HL-60/S4 (cell line): Measurements from ENCODE around the gene VWF.

ENCODE experiments used
- in situ Hi-C: fragments of 300-500 bp; cut with MboI; formaldehyde crosslinking; loops from 2 replicates; pipeline ENCODE4 v1.14.3; 2022; ENCODE audit warnings: low sequenced_read_pairs

Gene VWF

GRCh38 chr12:6062757-6063735 lies 61.4 kb downstream of the VWF start:
- in situ Hi-C loops: loop anchor here (10.0 kb wide), 1 partner anchor 132 kb away; no protein-coding TSS in a partner anchor

GRCh38 chr12:6062395-6062756 lies 62.1 kb downstream of the VWF start:
- in situ Hi-C loops: loop anchor here (10.0 kb wide), 1 partner anchor 132 kb away; no protein-coding TSS in a partner anchor

- in situ Hi-C loops: loop anchor here (10.0 kb wide), 1 partner anchor 133 kb away; no protein-coding TSS in a partner anchor
These were observed 62.8 kb downstream of the VWF start for GRCh38 chr12:6061660-6062059.

- in situ Hi-C loops: loop anchor here (10.0 kb wide), 1 partner anchor 135 kb away; no protein-coding TSS in a partner anchor
These were observed 64.5 kb downstream of the VWF start for GRCh38 chr12:6059860-6060565.

- in situ Hi-C loops: no loop called here
These were observed 65.2 kb downstream of the VWF start for GRCh38 chr12:6059221-6059620.

- in situ Hi-C loops: no loop called here
These were observed 65.8 kb downstream of the VWF start for GRCh38 chr12:6058481-6059161.

GRCh38 chr12:6057700-6058099 lies 66.8 kb downstream of the VWF start:
- in situ Hi-C loops: no loop called here

GRCh38 chr12:6056406-6057240 lies 67.8 kb downstream of the VWF start:
- in situ Hi-C loops: no loop called here

- in situ Hi-C loops: no loop called here
These were observed 70.9 kb downstream of the VWF start for GRCh38 chr12:6053541-6053940.

GRCh38 chr12:6052940-6053329 lies 71.5 kb downstream of the VWF start:
- in situ Hi-C loops: no loop called here

GRCh38 chr12:6052206-6052939 lies 72.1 kb downstream of the VWF start:
- in situ Hi-C loops: no loop called here

GRCh38 chr12:6049992-6050391 lies 74.5 kb downstream of the VWF start:
- in situ Hi-C loops: no loop called here

GRCh38 chr12:6049587-6049986 lies 74.9 kb downstream of the VWF start:
- in situ Hi-C loops: no loop called here

- in situ Hi-C loops: no loop called here
These were observed 76.9 kb downstream of the VWF start for GRCh38 chr12:6047249-6048237.

GRCh38 chr12:6046511-6047180 lies 77.8 kb downstream of the VWF start:
- in situ Hi-C loops: no loop called here

- in situ Hi-C loops: no loop called here
These were observed 79.0 kb downstream of the VWF start for GRCh38 chr12:6045438-6045837.

GRCh38 chr12:6044082-6044481 lies 80.4 kb downstream of the VWF start:
- in situ Hi-C loops: no loop called here

GRCh38 chr12:6042446-6042845 lies 82.0 kb downstream of the VWF start:
- in situ Hi-C loops: no loop called here
